Measurements from ENCODE around the gene C2CD2.

Gene C2CD2

DNA sequence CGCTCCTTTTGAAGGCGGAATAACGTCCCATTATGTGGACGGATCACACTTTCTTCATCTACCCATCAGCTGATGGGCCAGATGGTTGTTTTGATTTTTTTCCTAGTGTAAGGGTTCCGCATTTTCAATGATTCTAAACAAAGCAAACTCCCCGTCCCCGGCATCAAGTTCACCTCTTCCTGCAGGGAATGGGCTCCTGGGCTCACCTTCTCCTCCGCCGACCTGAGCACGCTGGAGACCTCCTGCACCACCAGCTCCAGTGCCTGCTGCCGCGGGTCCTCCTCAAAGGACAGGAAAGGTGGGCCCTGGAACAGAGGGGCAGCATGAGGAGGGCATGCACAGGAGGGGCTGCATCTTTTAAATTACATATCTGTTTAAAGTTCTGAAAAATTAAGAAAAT lies 11.9 kb downstream of the C2CD2 start:
- H3K27ac Mint-ChIP-seq, result no peak overlapping the region
- no peak for DNase-seq
- no peaks in the 10 kb centered on the region for H3K4me1 Mint-ChIP-seq (ENCODE audit: low read depth)
- no peaks in the 10 kb centered on the region for H3K9me3 Mint-ChIP-seq
- no peaks in the 10 kb centered on the region for H3K36me3 Mint-ChIP-seq (ENCODE audit: low read depth)
- no peak overlapping the region for H3K4me3 Mint-ChIP-seq
- no peaks in the 10 kb centered on the region for H3K27me3 Mint-ChIP-seq

DNA sequence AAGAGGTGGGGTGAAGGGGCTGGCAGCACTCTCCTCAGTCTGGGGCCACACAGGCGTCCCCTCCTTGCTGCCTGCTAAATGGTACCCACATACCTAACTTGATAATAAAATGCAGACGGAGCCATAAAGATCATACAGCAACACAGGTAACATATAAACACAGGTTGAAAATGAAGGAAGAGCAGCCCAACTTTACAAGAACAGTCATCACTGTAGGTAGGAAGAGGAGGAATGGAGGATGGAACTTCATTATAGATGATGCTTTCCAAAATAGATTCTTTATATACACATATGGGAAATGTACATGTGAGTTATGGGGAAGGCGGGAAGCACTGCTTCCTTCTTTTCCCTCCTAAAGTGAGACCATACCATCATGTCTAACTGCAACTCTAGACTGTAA lies 13.4 kb downstream of the C2CD2 start:
- Mint-ChIP-seq H3K27ac (no peak overlapping the region), H3K9me3 (no peaks in the 10 kb centered on the region)

GRCh38 chr21:41939391-41939790 lies 14.4 kb downstream of the C2CD2 start:
- Mint-ChIP-seq H3K4me3 (no peak overlapping the region), H3K27ac (no peak overlapping the region), H3K4me1 (ENCODE audit: low read depth) (no peaks in the 10 kb centered on the region), H3K9me3 (no peaks in the 10 kb centered on the region), H3K36me3 (ENCODE audit: low read depth) (no peaks in the 10 kb centered on the region), H3K27me3 (peaks cover 2% of the 10 kb centered on the region)
- DNase-seq, result no peak

More for the DNA sequence above, 13.4 kb downstream of the C2CD2 start:
- no peak for DNase-seq
- no peaks in the 10 kb centered on the region for H3K36me3 Mint-ChIP-seq (ENCODE audit: low read depth)
- no peak overlapping the region for H3K4me3 Mint-ChIP-seq
- no peaks in the 10 kb centered on the region for H3K27me3 Mint-ChIP-seq
- H3K4me1 Mint-ChIP-seq (ENCODE audit: low read depth), result no peaks in the 10 kb centered on the region

GRCh38 chr21:41933313-41934079 lies 20.3 kb downstream of the C2CD2 start:
- Mint-ChIP-seq H3K9me3 (no peaks in the 10 kb centered on the region), H3K27ac (no peak overlapping the region), H3K4me3 (no peak overlapping the region), H3K36me3 (ENCODE audit: low read depth) (no peaks in the 10 kb centered on the region), H3K27me3 (peaks cover 13% of the 10 kb centered on the region), H3K4me1 (ENCODE audit: low read depth) (peaks cover 14% of the 10 kb centered on the region)
- DNase-seq, result no peak

DNA sequence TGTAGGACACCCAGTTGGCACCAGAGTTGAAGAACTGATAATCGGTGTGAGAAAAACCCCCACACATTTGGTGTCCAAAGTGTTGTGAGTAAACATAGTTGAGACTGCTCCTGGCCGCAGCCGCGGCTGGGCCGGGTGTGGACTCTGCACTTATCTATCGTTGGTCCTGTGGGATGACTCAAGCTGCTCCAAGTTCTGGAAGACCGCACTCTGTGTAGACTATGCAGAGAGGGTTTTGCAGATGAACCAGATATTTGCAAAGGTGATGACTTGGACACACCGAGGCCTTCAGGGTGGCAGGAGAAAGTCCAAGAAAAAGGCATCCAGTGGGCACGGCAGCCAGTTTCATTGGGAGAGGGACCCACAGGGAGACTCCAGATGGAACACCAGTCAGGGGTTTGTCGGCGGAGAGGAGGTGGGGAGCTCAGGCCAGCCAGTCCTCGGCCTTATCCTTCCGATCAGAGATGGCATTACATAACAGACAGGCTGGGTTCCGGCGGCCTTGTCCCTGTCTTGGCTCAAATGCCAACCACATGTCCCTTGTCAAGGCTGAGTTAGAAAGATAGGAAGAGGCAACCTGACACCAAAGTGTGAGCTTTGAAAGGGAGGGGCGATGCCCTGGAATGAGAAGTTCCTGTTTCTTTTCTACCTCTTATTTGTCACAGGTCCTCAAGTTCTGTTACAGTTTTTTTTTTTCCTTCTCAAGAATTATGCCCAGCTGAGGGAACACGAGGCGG lies 21.1 kb downstream of the C2CD2 start:
- Mint-ChIP-seq H3K27me3 (peaks cover 13% of the 10 kb centered on the region), H3K4me1 (ENCODE audit: low read depth) (peaks cover 19% of the 10 kb centered on the region), H3K9me3 (no peaks in the 10 kb centered on the region), H3K36me3 (ENCODE audit: low read depth) (no peaks in the 10 kb centered on the region), H3K4me3 (no peak overlapping the region), H3K27ac (no peak overlapping the region)
- DNase-seq, result no peak

DNA sequence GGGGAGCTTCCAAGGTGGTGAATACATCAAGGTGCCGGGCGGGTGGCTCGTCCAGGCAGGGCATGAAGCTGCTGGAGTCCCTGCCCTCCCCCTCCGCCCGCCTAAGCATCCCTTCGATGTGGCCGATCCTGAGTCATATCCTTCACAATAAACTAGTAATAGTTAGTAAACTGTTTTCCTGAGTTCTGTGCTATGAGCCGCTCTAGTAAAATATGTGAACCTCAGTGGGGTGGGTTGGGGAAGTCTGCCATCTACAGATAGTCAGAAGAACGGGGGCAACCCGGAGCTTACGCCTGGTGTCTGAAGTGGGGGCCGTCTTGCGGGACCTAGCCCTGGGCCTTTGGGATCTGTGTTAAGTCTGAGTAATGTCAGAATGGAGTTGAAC lies 21.6 kb downstream of the C2CD2 start:
- Mint-ChIP-seq H3K4me3 (no peak overlapping the region), H3K9me3 (no peaks in the 10 kb centered on the region), H3K27ac (no peak overlapping the region), H3K27me3 (peaks cover 13% of the 10 kb centered on the region), H3K4me1 (ENCODE audit: low read depth) (peaks cover 21% of the 10 kb centered on the region), H3K36me3 (ENCODE audit: low read depth) (no peaks in the 10 kb centered on the region)
- DNase-seq, result no peak

GRCh38 chr21:41931041-41931451 lies 22.8 kb downstream of the C2CD2 start:
- peaks cover under 1% of the 10 kb centered on the region for H3K36me3 Mint-ChIP-seq (ENCODE audit: low read depth)
- H3K9me3 Mint-ChIP-seq, result no peaks in the 10 kb centered on the region

DNA sequence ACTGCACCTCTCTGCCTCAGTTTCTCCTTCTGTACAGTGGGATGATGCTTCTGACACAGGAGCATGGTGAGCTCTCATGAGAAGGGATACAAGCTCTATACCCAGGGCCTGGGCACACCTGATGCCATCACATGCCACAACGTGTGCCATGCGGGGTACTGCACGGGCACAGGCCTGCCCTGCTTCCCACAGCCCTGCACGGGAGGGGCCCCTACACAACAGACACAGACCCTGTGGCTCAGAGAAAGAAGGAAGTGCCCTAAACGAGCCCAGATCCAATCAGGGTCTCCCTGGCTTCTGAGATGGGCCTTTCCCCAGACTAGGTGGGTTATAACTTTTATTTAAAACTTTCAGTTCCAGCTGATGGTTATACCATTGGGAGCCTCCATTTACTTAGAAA lies 24.6 kb downstream of the C2CD2 start:
- H3K36me3 Mint-ChIP-seq (ENCODE audit: low read depth), result peaks cover 3% of the 10 kb centered on the region
- no peaks in the 10 kb centered on the region for H3K9me3 Mint-ChIP-seq
- no peak for DNase-seq
- H3K4me3 Mint-ChIP-seq, result no peak overlapping the region
- no peak overlapping the region for H3K27ac Mint-ChIP-seq
- peaks cover 10% of the 10 kb centered on the region for H3K27me3 Mint-ChIP-seq
- H3K4me1 Mint-ChIP-seq (ENCODE audit: low read depth), result peaks cover 45% of the 10 kb centered on the region

More at GRCh38 chr21:41931041-41931451, 22.8 kb downstream of the C2CD2 start:
- H3K27ac Mint-ChIP-seq, result no peak overlapping the region
- H3K27me3 Mint-ChIP-seq, result peaks cover 13% of the 10 kb centered on the region
- DNase-seq, result no peak
- H3K4me3 Mint-ChIP-seq, result no peak overlapping the region
- H3K4me1 Mint-ChIP-seq (ENCODE audit: low read depth), result peaks cover 29% of the 10 kb centered on the region

- Mint-ChIP-seq H3K4me1 (ENCODE audit: low read depth) (peaks cover 50% of the 10 kb centered on the region), H3K4me3 (no peak overlapping the region), H3K9me3 (no peaks in the 10 kb centered on the region), H3K36me3 (ENCODE audit: low read depth) (peaks cover 3% of the 10 kb centered on the region), H3K27ac (no peak overlapping the region), H3K27me3 (peaks cover 7% of the 10 kb centered on the region)
- no peak for DNase-seq
Measured at GRCh38 chr21:41928621-41929220, 25.1 kb downstream of the C2CD2 start.

GRCh38 chr21:41927727-41928409 lies 25.9 kb downstream of the C2CD2 start:
- Mint-ChIP-seq H3K9me3 (no peaks in the 10 kb centered on the region), H3K36me3 (ENCODE audit: low read depth) (peaks cover 3% of the 10 kb centered on the region), H3K4me1 (ENCODE audit: low read depth) (peaks cover 54% of the 10 kb centered on the region), H3K27me3 (peaks cover 7% of the 10 kb centered on the region), H3K27ac (peak overlapping the region; percentile 29), H3K4me3 (no peak overlapping the region)
- no peak for DNase-seq

- H3K4me3 Mint-ChIP-seq, result peak overlapping the region; percentile 87
- peaks cover 3% of the 10 kb centered on the region for H3K36me3 Mint-ChIP-seq (ENCODE audit: low read depth)
- peaks cover 58% of the 10 kb centered on the region for H3K4me1 Mint-ChIP-seq (ENCODE audit: low read depth)
- no peaks in the 10 kb centered on the region for H3K9me3 Mint-ChIP-seq
- H3K27ac Mint-ChIP-seq, result peak overlapping the region; percentile 98
- DNase-seq, result no peak
- H3K27me3 Mint-ChIP-seq, result no peaks in the 10 kb centered on the region
Measured at GRCh38 chr21:41926807-41927171, 27.0 kb downstream of the C2CD2 start.

DNA sequence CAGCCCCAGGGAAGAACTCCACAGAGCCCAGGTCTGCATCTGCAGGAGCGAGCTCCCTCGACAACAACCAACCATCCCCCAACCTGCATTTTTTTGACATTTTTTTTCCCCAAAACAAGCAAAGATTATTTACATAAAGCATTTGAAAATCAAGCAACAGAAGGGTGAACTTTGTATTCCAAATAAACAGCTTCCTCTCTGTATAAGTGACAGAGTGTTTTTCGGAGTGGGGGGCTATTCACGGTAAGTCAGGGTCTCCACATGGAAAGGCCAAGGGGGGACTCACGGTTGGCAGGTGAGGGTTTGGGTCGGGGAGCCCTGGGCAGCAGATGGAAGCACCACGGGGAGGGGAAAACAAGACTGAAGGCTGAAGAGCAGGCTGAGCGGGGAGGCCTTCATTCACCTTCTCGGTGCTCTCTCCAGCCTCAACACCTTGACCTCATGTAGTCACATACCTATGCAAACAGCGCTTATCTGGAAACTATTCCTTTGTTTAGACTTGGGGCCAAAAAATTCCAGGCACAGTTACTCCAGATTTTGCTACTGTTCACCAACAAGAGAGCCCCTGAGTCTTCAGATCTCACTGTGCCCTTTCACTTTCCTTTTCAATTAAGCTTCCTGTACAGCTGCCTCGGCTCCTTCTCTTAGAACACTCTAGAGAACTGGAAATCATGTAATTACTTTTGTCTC lies 27.6 kb downstream of the C2CD2 start:
- Mint-ChIP-seq H3K9me3 (no peaks in the 10 kb centered on the region), H3K36me3 (ENCODE audit: low read depth) (peaks cover 3% of the 10 kb centered on the region), H3K4me3 (peak overlapping the region; percentile 87), H3K4me1 (ENCODE audit: low read depth) (peaks cover 62% of the 10 kb centered on the region), H3K27ac (peak overlapping the region; percentile 98), H3K27me3 (no peaks in the 10 kb centered on the region)
- DNase-seq, result peak; percentile 59

DNA sequence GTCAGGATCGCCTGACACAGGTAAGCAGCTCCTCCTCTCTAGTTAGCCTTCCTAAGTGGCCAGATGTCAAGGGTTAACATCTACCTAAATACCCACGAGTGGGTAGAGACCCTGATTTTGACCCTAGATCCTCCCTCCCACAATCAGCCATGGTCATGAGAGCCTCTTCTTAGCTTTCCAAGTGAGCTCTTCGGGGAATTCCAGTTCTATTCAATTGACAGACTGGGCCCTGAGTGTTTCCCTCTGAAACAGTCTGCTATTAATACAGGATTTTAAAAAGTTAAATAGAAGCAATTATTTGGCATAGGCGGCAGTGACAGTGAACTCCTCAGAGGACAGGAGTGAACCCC lies 28.1 kb downstream of the C2CD2 start:
- DNase-seq, result no peak
- no peaks in the 10 kb centered on the region for H3K27me3 Mint-ChIP-seq

GRCh38 chr21:41924368-41924754 lies 29.5 kb downstream of the C2CD2 start:
- no peak overlapping the region for H3K27ac Mint-ChIP-seq
- H3K4me3 Mint-ChIP-seq, result no peak overlapping the region
- H3K27me3 Mint-ChIP-seq, result no peaks in the 10 kb centered on the region
- DNase-seq, result no peak
- peaks cover 62% of the 10 kb centered on the region for H3K4me1 Mint-ChIP-seq (ENCODE audit: low read depth)
- H3K36me3 Mint-ChIP-seq (ENCODE audit: low read depth), result peaks cover 3% of the 10 kb centered on the region
- H3K9me3 Mint-ChIP-seq, result no peaks in the 10 kb centered on the region

More for the DNA sequence above, 28.1 kb downstream of the C2CD2 start:
- Mint-ChIP-seq H3K9me3 (no peaks in the 10 kb centered on the region), H3K4me3 (peak overlapping the region; percentile 87), H3K36me3 (ENCODE audit: low read depth) (peaks cover 3% of the 10 kb centered on the region), H3K4me1 (ENCODE audit: low read depth) (peaks cover 62% of the 10 kb centered on the region), H3K27ac (peak overlapping the region; percentile 98)

Measured in activated T-cell treated with anti-CD3 and anti-CD28 coated beads, Interleukin-2, amount 50 U/mL, for 24 hours (primary cell).